ENCODE data around the gene PLCB2.

Gene PLCB2

DNA sequence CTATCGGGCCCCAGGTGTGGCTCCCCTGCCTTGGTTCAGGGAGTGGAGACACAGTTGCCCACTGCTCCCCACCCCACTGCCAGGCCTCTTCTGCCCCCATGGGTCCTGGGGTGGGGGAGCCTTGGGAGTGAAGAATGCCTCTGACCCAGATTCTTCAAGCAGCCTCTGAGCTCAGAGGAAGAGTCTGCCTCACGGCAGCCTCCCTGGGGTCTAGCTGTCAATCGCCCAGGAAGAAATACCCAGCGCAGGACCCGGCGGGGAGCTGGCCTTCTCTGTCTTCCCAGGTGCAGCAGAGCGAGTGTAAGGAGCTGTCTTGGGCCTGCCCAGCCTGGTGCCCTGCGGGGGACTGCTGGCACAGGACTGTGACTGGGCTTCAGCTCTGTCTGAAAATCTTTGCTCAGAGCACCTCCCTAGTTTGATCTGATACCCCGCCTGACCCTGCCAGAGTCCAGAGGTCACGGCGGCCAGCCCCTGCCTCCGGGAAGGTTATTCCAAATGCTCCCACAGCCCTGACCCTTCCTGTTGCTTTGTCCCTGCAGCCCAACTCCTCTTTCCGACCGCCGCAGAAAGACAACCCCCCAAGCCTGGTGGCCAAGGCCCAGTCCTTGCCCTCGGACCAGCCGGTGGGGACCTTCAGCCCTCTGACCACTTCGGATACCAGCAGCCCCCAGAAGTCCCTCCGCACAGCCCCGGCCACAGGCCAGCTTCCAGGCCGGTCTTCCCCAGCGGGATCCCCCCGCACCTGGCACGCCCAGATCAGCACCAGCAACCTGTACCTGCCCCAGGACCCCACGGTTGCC is 35.9 kb downstream of the PLCB2 start:
- TF ChIP-seq, protein P1, sequence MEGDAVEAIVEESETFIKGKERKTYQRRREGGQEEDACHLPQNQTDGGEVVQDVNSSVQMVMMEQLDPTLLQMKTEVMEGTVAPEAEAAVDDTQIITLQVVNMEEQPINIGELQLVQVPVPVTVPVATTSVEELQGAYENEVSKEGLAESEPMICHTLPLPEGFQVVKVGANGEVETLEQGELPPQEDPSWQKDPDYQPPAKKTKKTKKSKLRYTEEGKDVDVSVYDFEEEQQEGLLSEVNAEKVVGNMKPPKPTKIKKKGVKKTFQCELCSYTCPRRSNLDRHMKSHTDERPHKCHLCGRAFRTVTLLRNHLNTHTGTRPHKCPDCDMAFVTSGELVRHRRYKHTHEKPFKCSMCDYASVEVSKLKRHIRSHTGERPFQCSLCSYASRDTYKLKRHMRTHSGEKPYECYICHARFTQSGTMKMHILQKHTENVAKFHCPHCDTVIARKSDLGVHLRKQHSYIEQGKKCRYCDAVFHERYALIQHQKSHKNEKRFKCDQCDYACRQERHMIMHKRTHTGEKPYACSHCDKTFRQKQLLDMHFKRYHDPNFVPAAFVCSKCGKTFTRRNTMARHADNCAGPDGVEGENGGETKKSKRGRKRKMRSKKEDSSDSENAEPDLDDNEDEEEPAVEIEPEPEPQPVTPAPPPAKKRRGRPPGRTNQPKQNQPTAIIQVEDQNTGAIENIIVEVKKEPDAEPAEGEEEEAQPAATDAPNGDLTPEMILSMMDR (IDR thresholded peaks at IDR 0.05; ENCODE audit: low read depth, low read length), result no peak
- Histone ChIP-seq H3K36me3 (no peaks in the 10 kb centered on the region), H3K9me3 (ENCODE audit: severe bottlenecking) (no peaks in the 10 kb centered on the region), H3K27me3 (ENCODE audit: insufficient read depth, low read depth, severe bottlenecking) (no peaks in the 10 kb centered on the region), H3K27ac (no peak overlapping the region), H3K4me3 (ENCODE audit: low read depth, low read length) (no peak overlapping the region)
- DNase-seq, result no peak

DNA sequence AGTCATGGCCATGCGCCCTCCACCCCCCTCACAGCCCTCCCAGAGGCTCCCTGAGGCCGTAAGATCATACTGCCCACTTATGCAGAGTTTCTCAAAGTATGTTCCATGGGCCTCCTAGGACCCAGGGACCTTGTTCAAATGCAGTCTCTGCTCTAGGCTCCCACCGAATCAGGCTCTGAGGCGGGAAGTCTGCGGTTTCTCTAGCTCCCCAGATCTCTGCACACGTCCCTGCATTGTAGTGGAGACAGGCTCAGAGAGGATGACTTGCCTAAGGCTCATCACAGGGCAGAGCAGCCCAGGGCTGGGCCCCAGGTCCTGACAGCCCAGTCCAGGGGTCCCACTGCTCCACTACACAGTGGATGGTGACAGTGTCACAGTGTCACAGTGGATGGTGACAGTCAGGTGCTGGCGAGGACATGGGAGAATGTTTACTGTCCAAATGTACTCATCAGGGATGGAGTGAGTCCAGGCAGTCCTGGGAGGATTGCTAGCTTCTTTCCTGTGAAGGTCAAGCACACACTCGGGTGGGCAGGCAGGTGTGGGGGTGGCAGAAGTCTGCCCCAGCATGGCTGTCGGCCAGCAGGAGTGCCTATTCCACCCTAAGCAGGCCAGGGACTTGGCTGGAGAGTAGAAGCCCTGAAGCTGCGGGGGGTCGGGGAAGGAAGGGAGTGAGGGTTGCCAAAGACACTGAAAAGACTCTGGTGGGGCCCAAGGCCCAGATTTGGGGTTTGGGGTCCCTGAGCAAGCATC is 37.3 kb downstream of the PLCB2 start:
- TF ChIP-seq, protein P1 (IDR thresholded peaks at IDR 0.05; ENCODE audit: low read depth, low read length), result no peak
- no peaks in the 10 kb centered on the region for H3K9me3 ChIP-seq (ENCODE audit: severe bottlenecking)
- no peak overlapping the region for H3K4me3 ChIP-seq (ENCODE audit: low read depth, low read length)
- no peaks in the 10 kb centered on the region for H3K27me3 ChIP-seq (ENCODE audit: insufficient read depth, low read depth, severe bottlenecking)
- no peak for DNase-seq
- no peak overlapping the region for H3K27ac ChIP-seq
- no peaks in the 10 kb centered on the region for H3K36me3 ChIP-seq

DNA sequence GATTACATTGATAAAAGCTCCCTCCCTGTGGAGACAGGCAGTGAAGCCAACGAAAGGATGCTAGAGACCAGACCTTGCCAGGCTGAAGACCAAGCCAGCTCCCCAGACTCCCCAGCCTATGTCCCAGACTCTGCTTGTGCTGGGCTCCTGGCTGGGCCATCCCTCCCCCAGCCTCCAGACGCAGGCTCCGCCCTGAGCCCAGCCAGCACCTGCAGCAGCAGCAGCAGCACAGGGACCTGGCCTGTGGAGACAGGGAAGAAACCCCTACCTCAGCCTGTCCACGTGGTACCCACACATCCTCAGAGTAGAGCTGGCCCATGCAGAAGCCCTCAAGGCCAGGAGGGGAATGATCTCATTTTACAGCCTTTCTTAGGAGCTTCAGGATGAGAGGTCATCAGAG is 38.1 kb downstream of the PLCB2 start:
- no peaks in the 10 kb centered on the region for H3K9me3 ChIP-seq (ENCODE audit: severe bottlenecking)
- H3K27me3 ChIP-seq (ENCODE audit: insufficient read depth, low read depth, severe bottlenecking), result no peaks in the 10 kb centered on the region
- DNase-seq, result no peak
- no peak overlapping the region for H3K27ac ChIP-seq
- TF ChIP-seq, protein P1 (IDR thresholded peaks at IDR 0.05; ENCODE audit: low read depth, low read length), result no peak
- no peak overlapping the region for H3K4me3 ChIP-seq (ENCODE audit: low read depth, low read length)
- no peaks in the 10 kb centered on the region for H3K36me3 ChIP-seq

DNA sequence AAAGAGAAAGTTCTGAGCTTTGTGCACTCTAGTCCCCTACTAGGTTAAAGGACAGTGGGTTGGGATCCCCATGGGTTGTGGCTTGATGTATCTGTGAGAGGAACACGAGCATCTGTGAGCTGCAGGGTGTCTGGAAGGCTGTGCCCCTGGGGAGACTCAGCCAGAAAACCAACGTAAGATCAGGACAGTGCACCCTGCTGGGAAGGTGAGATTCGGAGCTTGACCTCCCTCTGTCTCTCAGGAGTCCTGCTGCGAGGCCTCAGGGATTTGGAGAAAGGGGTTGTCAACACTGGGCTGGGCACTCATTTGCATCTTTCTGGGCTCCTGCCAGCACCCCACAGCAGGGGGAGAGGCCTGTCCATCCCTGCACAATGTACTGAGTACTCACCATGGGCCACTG is 40.1 kb downstream of the PLCB2 start:
- TF ChIP-seq, protein P1 (IDR thresholded peaks at IDR 0.05; ENCODE audit: low read depth, low read length), result no peak

DNA sequence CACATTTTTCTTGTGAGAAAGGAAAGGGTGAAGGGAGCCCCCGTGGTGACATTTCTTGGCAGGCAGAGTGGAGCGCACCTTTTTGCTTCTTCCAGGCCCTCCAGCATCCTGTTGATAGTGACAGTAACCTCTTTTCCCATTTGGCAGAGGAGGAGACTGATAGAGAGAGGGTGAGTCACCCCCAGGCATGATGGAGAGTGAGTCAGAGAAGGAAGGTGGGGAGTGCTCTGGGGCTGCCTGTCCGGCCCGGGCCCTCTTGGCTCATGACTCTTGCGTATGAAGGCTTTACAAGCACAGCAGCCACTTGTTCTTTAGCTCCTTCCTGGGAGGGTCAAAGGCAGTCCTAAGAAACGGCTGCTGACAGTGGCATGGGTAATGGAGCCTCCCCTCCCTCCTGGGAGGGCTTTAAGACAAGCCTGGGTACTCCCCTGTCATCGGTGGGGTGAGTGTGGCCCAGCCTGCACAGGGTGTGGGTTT is 40.9 kb downstream of the PLCB2 start:
- no peaks in the 10 kb centered on the region for H3K9me3 ChIP-seq (ENCODE audit: severe bottlenecking)
- H3K4me3 ChIP-seq (ENCODE audit: low read depth, low read length), result no peak overlapping the region
- TF ChIP-seq, protein P1 (IDR thresholded peaks at IDR 0.05; ENCODE audit: low read depth, low read length), result no peak
- no peaks in the 10 kb centered on the region for H3K36me3 ChIP-seq
- H3K27ac ChIP-seq, result no peak overlapping the region
- no peak for DNase-seq
- H3K27me3 ChIP-seq (ENCODE audit: insufficient read depth, low read depth, severe bottlenecking), result no peaks in the 10 kb centered on the region

More for the DNA sequence above, 40.1 kb downstream of the PLCB2 start:
- no peak for DNase-seq
- no peak overlapping the region for H3K4me3 ChIP-seq (ENCODE audit: low read depth, low read length)
- H3K27me3 ChIP-seq (ENCODE audit: insufficient read depth, low read depth, severe bottlenecking), result no peaks in the 10 kb centered on the region
- no peak overlapping the region for H3K27ac ChIP-seq
- H3K36me3 ChIP-seq, result no peaks in the 10 kb centered on the region
- H3K9me3 ChIP-seq (ENCODE audit: severe bottlenecking), result no peaks in the 10 kb centered on the region
